Karpas-422 (cell line): Measurements from ENCODE around the gene IGFLR1. TPM values are rescaled to one million over a fixed set of nuclear protein-coding genes. Genes with fewer than 3 reads are reported as not detected.
A peak's percentile ranks its signal among the peaks of the same experiment; 100 is the strongest.
"Not testable (repeated sequence)": the region's sequence is repeated elsewhere in the genome, so short reads cannot be mapped to it uniquely, and the experiment has no call there.

Experiments used
- DNase-seq: peaks from one replicate; pipeline ENCODE4 v3.0.0-alpha.2; 2015
- H2AFZ ChIP-seq: fragments of 200-600 bp; sonication (generic); 2 replicates; pipeline ENCODE4 v1.6.1; 2014; ENCODE audit warnings: antibody characterized with exemption, low read length, mixed read lengths
- H3K27ac ChIP-seq: fragments of 200-600 bp; sonication (generic); 2 replicates; pipeline ENCODE4 v1.5.1; 2014; ENCODE audit warnings: mild to moderate bottlenecking, low read length, moderate library complexity
- H3K27me3 ChIP-seq: fragments of 200-600 bp; sonication (generic); 2 replicates; pipeline ENCODE4 v1.6.1; 2014; ENCODE audit warnings: low read length, mixed read lengths
- H3K36me3 ChIP-seq: fragments of 200-600 bp; sonication (generic); 2 replicates; pipeline ENCODE4 v1.6.1; 2014; ENCODE audit warnings: low read length, mixed read lengths; ENCODE audit not compliant: insufficient read depth
- H3K4me1 ChIP-seq: fragments of 200-600 bp; sonication (generic); 2 replicates; pipeline ENCODE4 v1.6.1; 2014; ENCODE audit warnings: mild to moderate bottlenecking, low read length, mixed read lengths
- H3K4me2 ChIP-seq: fragments of 200-600 bp; sonication (generic); 2 replicates; pipeline ENCODE4 v1.6.1; 2014; ENCODE audit warnings: low read length, low read depth, mild to moderate bottlenecking; ENCODE audit not compliant: poor library complexity, severe bottlenecking
- H3K4me3 ChIP-seq: fragments of 200-600 bp; sonication (generic); 2 replicates; pipeline ENCODE4 v1.5.1; 2014; ENCODE audit warnings: mild to moderate bottlenecking, antibody characterized with exemption, low read length, mixed read lengths
- H3K79me2 ChIP-seq: fragments of 200-600 bp; sonication (generic); 2 replicates; pipeline ENCODE4 v1.6.1; 2014; ENCODE audit warnings: mild to moderate bottlenecking, low read length, mixed read lengths
- H3K9ac ChIP-seq: fragments of 200-600 bp; sonication (generic); 2 replicates; pipeline ENCODE4 v1.6.0; 2014; ENCODE audit warnings: low read length
- H3K9me2 ChIP-seq: fragments of 200-600 bp; sonication (generic), shearing (Covaris generic); replicated peaks from 2 replicates; pipeline ENCODE4 v1.6.0; 2014; ENCODE audit warnings: mild to moderate bottlenecking, low read length, moderate library complexity; ENCODE audit not compliant: insufficient read depth
- H3K9me3 ChIP-seq: fragments of 300-700, 200-600 bp; sonication (generic); 2 replicates; pipeline ENCODE4 v1.6.1; 2014; ENCODE audit warnings: low read length, mixed read lengths
- H4K20me1 ChIP-seq: fragments of 200-600 bp; sonication (generic); 2 replicates; pipeline ENCODE4 v1.6.1; 2014; ENCODE audit warnings: mild to moderate bottlenecking, antibody characterized with exemption, low read length, low read depth; ENCODE audit not compliant: insufficient read depth
- total RNA-seq: library from RNA; depleted of rRNA; stranded (reverse); fragments of >200 nt; shearing (Covaris generic); gene quantifications from 2 replicates; pipeline ENCODE4 v1.2.3, GENCODE V29; 2014; ENCODE audit warnings: low replicate concordance; rRNA removed

The IGFLR1 gene
- total RNA-seq, 1 experiment from 2014 or later, result 1.5 TPM

- Histone ChIP-seq H4K20me1 (no peaks in the 10 kb centered on the region), H3K9me3 (no peaks in the 10 kb centered on the region), H3K27me3 (no peaks in the 10 kb centered on the region), H3K4me1 (no peaks in the 10 kb centered on the region), H3K36me3 (no peaks in the 10 kb centered on the region), H3K4me3 (no peak overlapping the region), H3K79me2 (no peaks in the 10 kb centered on the region), H3K4me2 (no peak overlapping the region), H2AFZ (no peak overlapping the region), H3K27ac (no peak overlapping the region), H3K9me2 (no peaks in the 10 kb centered on the region), H3K9ac (no peak overlapping the region)
- peak; percentile 96 for DNase-seq
These were observed 48.2 kb downstream of the IGFLR1 start for GRCh38 chr19:35693835-35694599.

GRCh38 chr19:35693422-35693821 is 48.8 kb downstream of the IGFLR1 start:
- Histone ChIP-seq H3K4me2 (no peak overlapping the region), H3K79me2 (no peaks in the 10 kb centered on the region), H3K4me1 (no peaks in the 10 kb centered on the region), H3K27ac (no peak overlapping the region), H3K27me3 (no peaks in the 10 kb centered on the region), H3K9ac (no peak overlapping the region), H3K36me3 (no peaks in the 10 kb centered on the region), H2AFZ (no peak overlapping the region), H3K4me3 (no peak overlapping the region), H3K9me2 (no peaks in the 10 kb centered on the region), H4K20me1 (no peaks in the 10 kb centered on the region), H3K9me3 (no peaks in the 10 kb centered on the region)
- DNase-seq, result no peak

GRCh38 chr19:35692010-35692409 is 50.2 kb downstream of the IGFLR1 start:
- no peaks in the 10 kb centered on the region for H3K27me3 ChIP-seq
- no peaks in the 10 kb centered on the region for H3K79me2 ChIP-seq
- no peaks in the 10 kb centered on the region for H3K9me3 ChIP-seq
- H3K4me1 ChIP-seq, result no peaks in the 10 kb centered on the region
- no peak overlapping the region for H3K4me3 ChIP-seq
- H3K27ac ChIP-seq, result no peak overlapping the region
- H3K36me3 ChIP-seq, result no peaks in the 10 kb centered on the region
- no peaks in the 10 kb centered on the region for H4K20me1 ChIP-seq
- no peak for DNase-seq
- no peaks in the 10 kb centered on the region for H3K9me2 ChIP-seq
- H3K4me2 ChIP-seq, result no peak overlapping the region
- no peak overlapping the region for H3K9ac ChIP-seq
- H2AFZ ChIP-seq, result no peak overlapping the region

GRCh38 chr19:35691106-35691505 is 51.1 kb downstream of the IGFLR1 start:
- not testable (repeated sequence) for H4K20me1 ChIP-seq, DNase-seq, H3K36me3 ChIP-seq, H3K27ac ChIP-seq, H3K9me3 ChIP-seq, H3K4me2 ChIP-seq, H3K79me2 ChIP-seq, H3K4me1 ChIP-seq, H2AFZ ChIP-seq, H3K9me2 ChIP-seq, H3K4me3 ChIP-seq, H3K27me3 ChIP-seq, H3K9ac ChIP-seq

- Histone ChIP-seq H3K79me2 (no peaks in the 10 kb centered on the region), H3K9me3 (no peaks in the 10 kb centered on the region), H3K4me3 (no peak overlapping the region), H3K36me3 (no peaks in the 10 kb centered on the region), H3K27ac (no peak overlapping the region), H4K20me1 (no peaks in the 10 kb centered on the region), H2AFZ (no peak overlapping the region), H3K4me2 (no peak overlapping the region), H3K4me1 (no peaks in the 10 kb centered on the region), H3K9ac (no peak overlapping the region), H3K27me3 (no peaks in the 10 kb centered on the region), H3K9me2 (no peaks in the 10 kb centered on the region)
- no peak for DNase-seq
These were observed 52.4 kb downstream of the IGFLR1 start for GRCh38 chr19:35689836-35690235.

Other genes with a start within 250 kb of the IGFLR1 start
- gene DMKN, start 228.8 kb downstream of the IGFLR1 start, total RNA-seq, result 5.0 and 9.3 TPM in 2 replicates
- 0.25 TPM in 1 of 2 replicates, not detected in the other for gene SBSN, start 214.1 kb downstream of the IGFLR1 start, total RNA-seq
- not detected in 2 replicates for gene GAPDHS, start 209.0 kb downstream of the IGFLR1 start, total RNA-seq
- 125 and 126 TPM in 2 replicates for gene TMEM147, start 196.8 kb downstream of the IGFLR1 start, total RNA-seq
- 0.37 and 0.40 TPM in 2 replicates for gene ATP4A, start 178.8 kb downstream of the IGFLR1 start, total RNA-seq
- not detected in 2 replicates for gene PMIS2, start 156.3 kb downstream of the IGFLR1 start, total RNA-seq
- 12.5 and 26.2 TPM in 2 replicates for gene HAUS5, start 129.7 kb downstream of the IGFLR1 start, total RNA-seq
- 36.9 and 82.1 TPM in 2 replicates for gene RBM42, start 113.4 kb downstream of the IGFLR1 start, total RNA-seq
- 0.54 and 0.75 TPM in 2 replicates for gene ETV2, start 100.7 kb downstream of the IGFLR1 start, total RNA-seq
- 445 and 611 TPM in 2 replicates for gene COX6B1, start 94.1 kb downstream of the IGFLR1 start, total RNA-seq
- gene UPK1A, start 75.9 kb downstream of the IGFLR1 start, total RNA-seq, result not detected in 2 replicates
- gene ZBTB32, start 37.9 kb downstream of the IGFLR1 start, total RNA-seq, result not detected in 2 replicates
- gene KMT2B, start 24.4 kb downstream of the IGFLR1 start, total RNA-seq, result 15.3 and 21.4 TPM in 2 replicates
- 31.7 and 50.4 TPM in 2 replicates for gene U2AF1L4, start 3.0 kb upstream of the IGFLR1 start, total RNA-seq
- 47.7 and 112 TPM in 2 replicates for gene PSENEN, start 3.2 kb upstream of the IGFLR1 start, total RNA-seq
- 5.9 and 12.4 TPM in 2 replicates for gene LIN37, start 6.1 kb upstream of the IGFLR1 start, total RNA-seq
- gene HSPB6, start 14.6 kb upstream of the IGFLR1 start, total RNA-seq, result 0.18 and 1.5 TPM in 2 replicates
- 16.6 and 17.5 TPM in 2 replicates for gene PROSER3, start 15.7 kb upstream of the IGFLR1 start, total RNA-seq
- 5.8 and 12.3 TPM in 2 replicates for gene ARHGAP33, start 33.1 kb upstream of the IGFLR1 start, total RNA-seq
- not detected in 2 replicates for gene PRODH2, start 70.4 kb upstream of the IGFLR1 start, total RNA-seq
- not detected in 2 replicates for gene NPHS1, start 110.1 kb upstream of the IGFLR1 start, total RNA-seq
- gene KIRREL2, start 114.5 kb upstream of the IGFLR1 start, total RNA-seq, result 0.07 TPM in 1 of 2 replicates, not detected in the other
- 9.9 and 23.8 TPM in 2 replicates for gene APLP1, start 126.1 kb upstream of the IGFLR1 start, total RNA-seq
- 7.2 and 17.1 TPM in 2 replicates for gene NFKBID, start 158.1 kb upstream of the IGFLR1 start, total RNA-seq
- gene HCST, start 160.1 kb upstream of the IGFLR1 start, total RNA-seq, result 12.2 and 18.8 TPM in 2 replicates
- gene TYROBP, start 165.8 kb upstream of the IGFLR1 start, total RNA-seq, result not detected in 2 replicates
- 3.7 and 3.8 TPM in 2 replicates for gene LRFN3, start 193.9 kb upstream of the IGFLR1 start, total RNA-seq